HG02884 (cell line): ENCODE measurements around the gene HECW1.

Experiments used
- ATAC-seq: cut with Tn5 transposase; IDR thresholded peaks from one replicate; pipeline ENCODE4 v1.9.1; 2021; ENCODE audit warnings: mild to moderate bottlenecking, moderate library complexity; ENCODE audit not compliant: unreplicated experiment

The HECW1 gene

GRCh38 chr7:43528576-43529354, 416.3 kb downstream of the HECW1 start:
- no peak for ATAC-seq

- ATAC-seq = no peak
These were observed 418.3 kb downstream of the HECW1 start for GRCh38 chr7:43530553-43531410.

GRCh38 chr7:43531700-43532099, 419.3 kb downstream of the HECW1 start:
- no peak for ATAC-seq

- no peak for ATAC-seq
These were observed 421.5 kb downstream of the HECW1 start for GRCh38 chr7:43533801-43534479.

- ATAC-seq = no peak
These were observed 422.6 kb downstream of the HECW1 start for GRCh38 chr7:43535031-43535451.

GRCh38 chr7:43535810-43536585, 423.6 kb downstream of the HECW1 start:
- ATAC-seq = no peak

- ATAC-seq = no peak
These were observed 424.3 kb downstream of the HECW1 start for GRCh38 chr7:43536773-43537172.

- ATAC-seq = no peak
These were observed 425.4 kb downstream of the HECW1 start for GRCh38 chr7:43537765-43538403.

- no peak for ATAC-seq
These were observed 425.9 kb downstream of the HECW1 start for GRCh38 chr7:43538404-43538771.

GRCh38 chr7:43540471-43540870, 428.0 kb downstream of the HECW1 start:
- no peak for ATAC-seq

- ATAC-seq = no peak
These were observed 430.3 kb downstream of the HECW1 start for GRCh38 chr7:43542716-43543115.

- no peak for ATAC-seq
These were observed 433.8 kb downstream of the HECW1 start for GRCh38 chr7:43546231-43546630.

GRCh38 chr7:43550427-43550826, 438.0 kb downstream of the HECW1 start:
- ATAC-seq = no peak

GRCh38 chr7:43552122-43552521, 439.7 kb downstream of the HECW1 start:
- ATAC-seq = no peak

- no peak for ATAC-seq
These were observed 441.6 kb downstream of the HECW1 start for GRCh38 chr7:43553999-43554398.

GRCh38 chr7:43554423-43554822, 442.0 kb downstream of the HECW1 start:
- ATAC-seq = no peak

- ATAC-seq = no peak
These were observed 445.5 kb downstream of the HECW1 start for GRCh38 chr7:43557831-43558495.

GRCh38 chr7:43559171-43559945, 446.9 kb downstream of the HECW1 start:
- ATAC-seq = no peak

GRCh38 chr7:43559946-43560335, 447.5 kb downstream of the HECW1 start:
- ATAC-seq = no peak
